GM19025 (cell line): ENCODE data around the gene RPL13.

Experiments used
- ATAC-seq: cut with Tn5 transposase; IDR thresholded peaks from one replicate; pipeline ENCODE4 v1.9.1; 2021; ENCODE audit warnings: mild to moderate bottlenecking, low read depth, moderate library complexity; ENCODE audit not compliant: unreplicated experiment

Gene RPL13

GRCh38 chr16:89560378-89561141 lies at the start of gene RPL13:
RPL13 (plus strand) TSS chr16:89560682; CDS start chr16:89560960, 278 bp downstream.
- ATAC-seq, result peak; percentile 90

- ATAC-seq, result no peak
These were observed 49.1 kb upstream of the RPL13 start for GRCh38 chr16:89511374-89511773.

- ATAC-seq, result no peak
These were observed 48.0 kb upstream of the RPL13 start for GRCh38 chr16:89512453-89512852.

- no peak for ATAC-seq
These were observed 43.4 kb upstream of the RPL13 start for GRCh38 chr16:89517128-89517527.

- ATAC-seq, result no peak
These were observed 40.6 kb upstream of the RPL13 start for GRCh38 chr16:89519881-89520280.

- ATAC-seq, result no peak
These were observed 38.2 kb upstream of the RPL13 start for GRCh38 chr16:89522287-89522686.

GRCh38 chr16:89523680-89524344 lies 36.7 kb upstream of the RPL13 start:
- ATAC-seq, result no peak

- ATAC-seq, result no peak
These were observed 35.2 kb upstream of the RPL13 start for GRCh38 chr16:89525146-89525913.

GRCh38 chr16:89529097-89529496 lies 31.4 kb upstream of the RPL13 start:
- no peak for ATAC-seq

GRCh38 chr16:89530401-89531381 lies 29.8 kb upstream of the RPL13 start:
- no peak for ATAC-seq

- ATAC-seq, result no peak
These were observed 28.5 kb upstream of the RPL13 start for GRCh38 chr16:89531821-89532526.

GRCh38 chr16:89534252-89534756 lies 26.2 kb upstream of the RPL13 start:
- ATAC-seq, result no peak

- no peak for ATAC-seq
These were observed 24.1 kb upstream of the RPL13 start for GRCh38 chr16:89536371-89536770.

- ATAC-seq, result no peak
These were observed 23.5 kb upstream of the RPL13 start for GRCh38 chr16:89536886-89537548.

GRCh38 chr16:89537549-89537925 lies 22.9 kb upstream of the RPL13 start:
- no peak for ATAC-seq

- no peak for ATAC-seq
These were observed 22.2 kb upstream of the RPL13 start for GRCh38 chr16:89538286-89538685.

GRCh38 chr16:89540557-89540956 lies 19.9 kb upstream of the RPL13 start:
- ATAC-seq, result no peak

- ATAC-seq, result no peak
These were observed 18.7 kb upstream of the RPL13 start for GRCh38 chr16:89541792-89542191.

- no peak for ATAC-seq
These were observed 16.4 kb upstream of the RPL13 start for GRCh38 chr16:89544113-89544512.
